RPMI8226 (cell line): ENCODE results near the gene SPTLC2.
A peak's percentile ranks its signal among the peaks of the same experiment; 100 is the strongest.

Experiments used
- DNase-seq: peaks from one replicate; pipeline ENCODE4 v3.0.0-alpha.2; 2015

Gene SPTLC2

GRCh38 chr14:77458249-77458950 lies 158.0 kb downstream of the SPTLC2 start:
- DNase-seq, result peak; percentile 27

GRCh38 chr14:77457522-77458248 lies 158.8 kb downstream of the SPTLC2 start, which contains the start of the genes AHSA1 and VIPAS39:
TSS of gene AHSA1 (plus strand) at chr14:77458093. CDS start at chr14:77458190, 97 bp downstream.
TSS of gene VIPAS39 (minus strand) at chr14:77457601. CDS start at chr14:77454102, 3,499 bp downstream.
- DNase-seq, result peak; percentile 94

GRCh38 chr14:77457115-77457521 lies 159.3 kb downstream of the SPTLC2 start:
- DNase-seq, result no peak
